Right forelimb (tissue), 1 donor: ENCODE data around the gene SMOC2.

Source experiments
- DNase-seq: peaks from one replicate; pipeline ENCODE4 v3.0.0-alpha.2; 2018

The SMOC2 gene

GRCh38 chr6:168545428-168545827 lies 104.4 kb downstream of the SMOC2 start:
- peak; percentile 4 for DNase-seq

GRCh38 chr6:168546151-168546550 lies 105.2 kb downstream of the SMOC2 start:
- peak; percentile 21 for DNase-seq

- DNase-seq, result peak; percentile 29
These were observed 105.7 kb downstream of the SMOC2 start for GRCh38 chr6:168546730-168547129.

GRCh38 chr6:168550326-168550725 lies 109.3 kb downstream of the SMOC2 start:
- peak; percentile 35 for DNase-seq

- peak; percentile 21 for DNase-seq
These were observed 113.5 kb downstream of the SMOC2 start for GRCh38 chr6:168554472-168554871.

GRCh38 chr6:168554898-168555617 lies 114.1 kb downstream of the SMOC2 start:
- DNase-seq, result peak; percentile 30

- peak; percentile 36 for DNase-seq
These were observed 114.8 kb downstream of the SMOC2 start for GRCh38 chr6:168555618-168556273.

- no peak for DNase-seq
These were observed 116.5 kb downstream of the SMOC2 start for GRCh38 chr6:168557512-168557911.

- DNase-seq, result peak; percentile 22
These were observed 117.7 kb downstream of the SMOC2 start for GRCh38 chr6:168558686-168559085.

- peak; percentile 6 for DNase-seq
These were observed 118.7 kb downstream of the SMOC2 start for GRCh38 chr6:168559574-168560098.

- DNase-seq, result no peak
These were observed 119.1 kb downstream of the SMOC2 start for GRCh38 chr6:168560126-168560525.

- peak; percentile 12 for DNase-seq
These were observed 121.7 kb downstream of the SMOC2 start for GRCh38 chr6:168562576-168563151.

- peak; percentile 29 for DNase-seq
These were observed 122.7 kb downstream of the SMOC2 start for GRCh38 chr6:168563656-168564055.

GRCh38 chr6:168565112-168565511 lies 124.1 kb downstream of the SMOC2 start:
- DNase-seq, result no peak

GRCh38 chr6:168570211-168570610 lies 129.2 kb downstream of the SMOC2 start:
- DNase-seq, result peak; percentile 17

GRCh38 chr6:168571268-168571667 lies 130.3 kb downstream of the SMOC2 start:
- DNase-seq, result peak; percentile 13

- DNase-seq, result peak; percentile 16
These were observed 132.4 kb downstream of the SMOC2 start for GRCh38 chr6:168573276-168573835.

GRCh38 chr6:168574075-168574698 lies 133.2 kb downstream of the SMOC2 start:
- DNase-seq, result peak; percentile 32

- DNase-seq, result peak; percentile 62
These were observed 133.8 kb downstream of the SMOC2 start for GRCh38 chr6:168574699-168575195.

- peak; percentile 31 for DNase-seq
These were observed 134.5 kb downstream of the SMOC2 start for GRCh38 chr6:168575346-168576098.

- DNase-seq, result peak; percentile 16
These were observed 135.4 kb downstream of the SMOC2 start for GRCh38 chr6:168576388-168576787.

- peak; percentile 29 for DNase-seq
These were observed 136.5 kb downstream of the SMOC2 start for GRCh38 chr6:168577496-168577895.
